HG02571 (cell line): ENCODE results near the gene ZNF664.

Source experiments
- ATAC-seq: cut with Tn5 transposase; IDR thresholded peaks from one replicate; pipeline ENCODE4 v1.9.1; 2021; ENCODE audit warnings: mild to moderate bottlenecking, moderate library complexity; ENCODE audit not compliant: unreplicated experiment

ZNF664 gene

DNA sequence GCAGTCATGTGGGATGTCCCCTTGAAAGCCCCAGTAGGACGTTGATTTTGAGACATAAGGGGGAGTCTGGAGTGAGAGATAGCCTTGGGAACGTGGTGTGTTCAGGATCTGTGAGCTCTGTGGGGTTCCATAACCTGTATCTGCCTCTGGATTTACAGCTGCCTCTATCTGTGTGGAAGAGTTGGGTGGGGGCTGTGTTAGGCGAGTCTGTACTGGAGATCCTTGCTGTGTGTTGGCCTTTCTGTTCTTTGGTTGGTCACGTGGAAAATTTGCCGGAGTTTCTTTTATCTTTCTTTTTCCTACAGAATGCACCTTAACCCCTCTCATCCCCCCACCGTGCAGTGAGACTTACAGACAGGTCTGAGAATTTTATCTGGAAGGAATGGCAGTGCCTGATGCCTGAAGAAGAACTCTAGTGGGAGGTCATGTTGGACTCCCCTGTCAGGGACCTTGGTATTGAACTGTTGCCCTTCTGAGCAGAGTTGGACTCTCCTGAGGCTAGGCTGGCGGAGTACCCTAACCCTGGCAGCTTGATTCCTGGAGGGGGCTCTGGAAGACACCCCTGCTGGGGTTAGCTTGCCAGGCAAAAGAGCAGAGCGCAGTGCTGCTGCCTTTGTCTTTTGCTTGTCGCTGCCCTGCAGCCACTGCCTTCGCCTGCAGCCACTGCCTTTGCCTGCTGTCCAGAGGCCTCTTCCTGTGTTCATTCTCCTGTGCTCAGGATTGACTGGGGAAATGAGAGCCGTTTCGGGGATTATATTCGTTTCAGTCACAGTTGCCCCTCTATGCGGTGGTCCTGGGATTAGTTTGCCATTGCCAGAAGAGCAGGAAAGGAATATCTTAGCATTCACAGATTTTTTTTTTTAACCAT, 34.1 kb downstream of the ZNF664 start:
- no peak for ATAC-seq

DNA sequence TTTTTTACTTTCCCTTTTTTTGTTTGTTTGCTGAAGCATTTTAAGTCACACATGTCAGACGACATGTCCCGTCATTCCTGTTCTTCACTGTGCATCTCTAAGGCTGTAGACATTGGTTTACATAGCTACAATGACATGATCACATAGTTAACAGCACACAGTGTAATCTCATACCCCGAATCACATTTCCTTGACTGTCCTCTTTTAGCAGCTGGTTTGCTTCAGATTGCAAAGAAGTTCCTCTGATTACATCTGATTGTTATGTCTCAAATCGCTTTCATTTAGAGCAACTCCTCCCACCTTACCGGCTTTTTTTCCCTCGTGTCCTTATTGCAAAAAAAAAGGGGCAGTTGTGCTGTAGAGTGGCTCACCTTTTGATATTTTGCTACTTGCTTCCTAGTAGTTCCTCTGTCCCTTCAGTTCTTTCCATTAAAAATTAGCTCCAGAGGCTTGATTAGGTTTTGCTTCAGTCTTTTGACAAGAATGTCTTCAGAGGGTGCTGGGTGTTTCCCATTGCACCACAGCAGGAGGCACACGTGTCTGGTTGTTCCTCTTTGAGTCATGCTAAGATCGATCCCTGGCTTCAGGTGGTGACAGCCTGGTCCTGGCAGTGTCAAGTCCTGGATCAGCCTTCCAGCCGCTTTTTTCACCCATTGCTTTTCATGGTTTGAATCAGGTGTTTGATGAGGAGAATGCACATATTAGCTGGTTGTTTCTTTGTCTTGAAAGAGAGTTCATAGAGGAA, 35.0 kb downstream of the ZNF664 start:
- no peak for ATAC-seq

DNA sequence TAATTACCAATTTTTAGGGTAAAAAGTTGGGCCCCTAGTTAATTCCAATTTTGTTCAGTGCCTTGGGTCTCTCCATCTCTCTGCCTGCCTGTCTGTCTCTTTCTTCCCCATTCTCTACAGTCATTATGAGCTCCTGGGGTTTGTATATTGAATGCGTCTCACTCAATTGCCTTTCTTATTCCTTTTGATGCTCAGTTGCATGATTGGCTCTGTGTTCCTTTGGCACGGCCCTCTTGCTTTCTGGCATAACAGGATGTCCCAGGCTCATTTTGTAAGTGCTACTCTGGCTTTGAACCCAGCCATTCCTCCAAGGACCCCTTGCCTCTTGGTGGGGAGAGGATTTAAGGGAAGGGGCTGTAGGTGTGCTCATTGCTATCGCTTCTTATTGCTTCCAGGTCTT, 35.6 kb downstream of the ZNF664 start:
- ATAC-seq = no peak

DNA sequence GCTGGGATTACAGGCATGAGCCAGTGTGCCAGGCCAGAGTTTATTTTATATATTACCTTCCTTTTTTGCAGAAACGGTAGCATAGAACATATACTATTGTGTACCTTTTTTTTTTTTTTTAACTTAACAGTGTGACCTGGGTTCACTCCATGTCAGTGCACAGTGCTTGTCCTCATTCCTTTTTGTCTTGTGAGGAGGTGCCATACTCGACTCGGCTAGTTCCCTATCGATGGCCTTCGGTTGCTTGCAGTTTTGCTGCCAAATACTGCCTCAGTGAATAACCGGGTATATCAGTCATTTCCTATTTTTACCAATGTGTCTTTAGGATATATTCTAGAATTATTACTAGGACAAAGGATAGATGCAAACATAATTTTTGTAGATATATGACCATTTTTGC, 36.8 kb downstream of the ZNF664 start:
- no peak for ATAC-seq

DNA sequence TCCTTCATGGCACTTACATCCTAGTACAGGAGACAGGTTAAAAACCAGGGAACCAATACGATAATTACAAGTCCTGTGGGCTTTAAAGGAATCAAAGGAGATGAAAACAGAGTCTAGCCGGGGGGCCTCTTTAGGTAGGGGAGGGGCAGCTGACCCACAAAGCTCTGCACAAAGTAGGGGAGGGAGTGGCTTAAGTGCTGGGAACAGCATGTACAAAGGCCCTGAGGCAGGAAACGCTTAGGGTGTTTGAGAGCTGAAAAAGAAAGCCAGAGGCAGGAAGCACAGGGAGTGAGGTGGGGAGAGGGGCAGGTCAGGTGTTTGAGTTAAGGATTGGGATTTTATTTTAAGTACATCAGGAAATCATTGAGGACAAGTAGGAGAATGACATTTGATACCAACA, 37.7 kb downstream of the ZNF664 start:
- ATAC-seq = no peak

DNA sequence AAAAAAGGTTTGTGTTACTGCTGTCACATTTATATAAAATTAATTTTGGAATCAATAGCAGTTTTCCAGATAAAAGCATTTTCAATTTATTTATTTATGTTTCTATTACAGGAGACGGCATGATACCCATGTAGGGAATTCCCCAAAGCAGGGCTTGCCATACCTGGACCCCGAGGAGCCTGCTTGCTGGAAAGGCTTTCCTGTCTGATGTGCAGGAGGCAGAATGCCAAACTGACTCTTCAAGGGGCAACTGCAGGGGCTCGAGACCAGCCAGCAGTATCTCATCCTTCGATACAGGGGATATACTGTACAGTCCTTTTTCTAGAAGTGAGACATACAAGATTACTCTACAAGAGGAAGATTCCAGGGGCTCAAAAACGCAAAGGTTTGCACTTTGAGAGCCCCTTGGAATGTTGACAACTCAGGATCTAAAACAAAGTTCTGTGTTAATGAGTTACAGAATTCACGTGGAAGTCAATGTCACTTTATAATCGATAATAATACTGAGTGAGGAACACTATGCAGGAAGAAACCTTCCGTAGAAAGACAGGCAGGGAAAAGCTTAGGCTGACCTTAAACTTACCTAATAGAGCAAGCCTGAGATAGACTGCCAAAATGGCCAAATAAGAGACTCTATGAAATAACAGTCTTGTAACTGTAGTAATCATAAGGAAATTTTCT, 38.6 kb downstream of the ZNF664 start:
- no peak for ATAC-seq

DNA sequence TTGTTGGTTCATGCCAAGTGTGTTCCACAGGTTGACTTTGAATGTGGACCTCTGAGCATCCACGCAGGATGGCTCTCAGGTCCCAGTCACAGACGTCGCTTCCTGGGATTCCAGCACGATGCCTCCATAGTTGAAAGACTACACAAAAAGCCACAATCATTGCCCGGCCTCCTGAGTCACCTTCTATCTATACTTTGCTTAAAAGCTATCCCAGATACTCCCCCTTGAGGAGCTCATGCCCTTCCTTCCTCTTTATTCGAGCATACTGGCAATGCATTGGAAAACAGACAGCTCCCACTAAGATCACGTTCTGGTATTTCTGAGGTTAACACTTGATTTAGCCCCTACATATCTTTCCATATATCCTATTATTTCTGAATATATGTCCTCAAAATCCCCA, 40.1 kb downstream of the ZNF664 start:
- no peak for ATAC-seq

DNA sequence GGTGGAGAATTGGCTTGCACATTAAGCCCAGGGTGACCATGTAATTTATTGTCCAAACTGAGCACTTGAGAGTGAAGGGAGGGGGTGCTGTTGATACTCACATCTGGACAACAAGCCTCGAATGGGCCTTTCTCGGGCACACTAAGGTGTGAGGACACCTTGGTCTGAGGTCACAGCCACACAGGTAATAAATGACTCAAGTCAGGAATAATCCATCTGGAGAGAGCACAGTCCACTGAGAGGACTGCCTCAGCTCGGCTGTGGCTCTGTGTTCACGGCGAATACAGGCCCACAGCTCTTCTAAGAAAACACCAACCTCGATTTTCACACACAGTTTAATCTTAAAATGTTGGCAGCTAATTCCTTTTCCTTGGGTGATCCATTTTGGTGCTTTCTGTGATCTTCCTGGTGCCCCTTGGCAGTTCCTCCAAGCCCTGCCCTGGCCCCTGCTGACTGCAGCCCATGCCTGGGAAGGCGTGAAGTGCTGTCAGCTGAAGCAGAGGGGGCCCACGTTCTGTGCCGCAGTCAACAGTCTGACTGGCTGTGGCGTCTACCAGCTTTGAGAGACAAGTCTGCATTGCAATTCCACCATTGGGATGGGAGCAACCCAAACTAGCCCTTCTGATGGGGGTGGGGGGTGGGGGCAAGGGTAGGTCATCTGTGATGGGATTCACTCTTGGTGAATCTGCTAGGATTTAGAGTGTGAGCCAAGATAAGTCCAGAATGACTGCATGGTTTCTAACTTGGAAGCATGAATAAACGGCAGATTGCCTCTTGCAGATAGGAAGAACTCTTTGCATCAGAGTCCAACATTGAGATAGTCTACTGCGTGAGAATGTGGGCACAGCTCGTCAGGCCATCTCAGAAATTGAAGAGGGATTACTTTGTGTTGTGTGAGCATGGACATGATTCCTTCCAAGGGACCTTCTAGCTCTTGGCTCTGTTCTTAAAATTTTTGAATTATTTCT, 42.8 kb downstream of the ZNF664 start:
- ATAC-seq = no peak

DNA sequence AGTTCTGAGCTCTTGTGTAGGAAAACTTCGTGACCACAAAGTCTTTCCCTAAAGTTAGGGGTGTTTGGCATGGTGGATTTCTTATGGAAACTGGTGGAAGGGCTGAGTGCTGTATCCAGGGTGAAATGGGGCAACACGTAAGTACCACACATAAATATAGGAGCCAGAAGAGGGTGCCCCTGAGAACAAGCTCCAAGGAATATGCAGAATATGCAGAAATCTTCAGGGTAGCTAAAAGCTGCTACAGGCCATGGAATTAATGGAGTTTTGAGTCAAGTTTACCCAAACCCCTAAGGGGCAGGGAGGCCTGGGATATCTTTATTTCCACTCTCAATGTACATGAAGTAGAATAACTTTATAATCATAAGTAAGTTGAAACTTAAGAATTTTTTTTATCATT, 44.0 kb downstream of the ZNF664 start:
- no peak for ATAC-seq

DNA sequence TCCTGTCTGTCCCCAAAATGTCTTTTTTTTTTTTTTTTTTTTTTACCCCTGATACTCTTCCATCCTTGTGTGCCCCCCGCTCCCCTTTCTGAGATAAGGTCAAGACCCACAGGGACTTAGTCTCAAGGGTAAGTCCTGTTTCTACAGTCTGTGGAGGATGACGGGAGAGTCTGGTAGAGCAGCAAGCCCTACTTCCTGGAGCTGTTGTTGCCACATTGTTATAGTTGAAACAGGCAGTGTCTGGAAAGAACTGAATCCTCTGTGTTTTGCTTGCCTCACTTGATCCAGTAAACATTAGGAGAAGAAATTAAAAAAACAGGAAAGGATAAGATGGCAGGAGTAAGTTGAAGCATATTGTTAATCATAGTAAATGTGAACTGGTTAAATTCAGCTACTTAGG, 45.5 kb downstream of the ZNF664 start:
- ATAC-seq = no peak

DNA sequence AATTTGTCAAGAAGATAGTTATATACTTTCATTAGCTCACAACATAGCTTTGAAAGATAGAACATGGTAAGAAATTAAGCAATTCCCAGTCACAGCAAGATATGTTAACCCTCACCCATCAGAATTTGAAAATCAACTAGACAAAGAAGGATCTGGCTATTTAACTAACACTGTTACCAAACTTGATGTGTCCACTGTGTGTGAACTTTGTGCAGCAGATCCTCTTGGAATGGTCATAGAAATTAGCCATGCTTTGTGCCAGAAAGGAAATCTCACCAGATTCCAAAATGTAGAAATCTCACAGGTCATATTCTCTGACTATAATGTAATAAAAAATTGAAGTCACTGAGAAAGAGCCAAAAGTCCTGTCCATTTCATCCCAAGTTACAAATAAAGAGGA, 46.1 kb downstream of the ZNF664 start:
- ATAC-seq = no peak

DNA sequence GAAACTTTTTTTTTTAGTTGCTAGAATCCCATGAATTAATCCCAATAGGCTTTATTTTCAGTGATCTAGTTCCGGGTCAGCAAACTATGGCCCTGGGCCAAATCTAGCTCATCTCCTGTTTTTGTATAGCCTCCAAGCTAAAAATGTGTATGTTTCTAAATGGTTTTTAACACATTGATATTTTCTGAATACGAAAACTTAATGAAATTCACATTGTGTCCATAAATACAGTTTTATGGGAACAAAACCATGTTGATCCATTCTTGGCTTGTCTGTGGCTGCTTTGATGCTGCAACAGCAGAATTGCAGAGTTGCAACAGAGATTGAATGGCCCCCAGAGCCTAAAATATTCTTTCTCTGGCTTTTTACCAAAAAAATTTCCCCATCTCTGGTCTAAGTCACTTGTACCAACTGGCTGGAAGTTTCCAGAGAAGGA, 47.5 kb downstream of the ZNF664 start:
- ATAC-seq = no peak

DNA sequence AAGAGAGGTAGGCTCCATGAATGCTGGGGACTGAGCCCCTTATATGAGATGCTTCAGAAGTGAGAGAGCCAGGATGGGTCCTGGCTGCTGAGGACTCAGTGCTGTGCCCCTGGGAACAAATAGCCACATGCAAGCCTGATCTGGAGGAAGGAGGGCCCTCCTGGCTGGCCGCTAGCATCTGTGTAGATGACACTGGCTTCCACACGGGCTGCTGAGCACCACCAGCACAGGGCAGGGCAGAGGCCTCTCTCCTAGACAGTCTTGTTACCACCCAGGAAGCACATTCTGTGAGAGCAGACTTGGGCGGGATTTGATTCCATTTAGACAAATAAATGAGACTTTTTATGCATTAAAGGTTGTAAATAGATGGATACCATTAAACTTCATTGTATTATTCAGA, 48.0 kb downstream of the ZNF664 start:
- no peak for ATAC-seq

DNA sequence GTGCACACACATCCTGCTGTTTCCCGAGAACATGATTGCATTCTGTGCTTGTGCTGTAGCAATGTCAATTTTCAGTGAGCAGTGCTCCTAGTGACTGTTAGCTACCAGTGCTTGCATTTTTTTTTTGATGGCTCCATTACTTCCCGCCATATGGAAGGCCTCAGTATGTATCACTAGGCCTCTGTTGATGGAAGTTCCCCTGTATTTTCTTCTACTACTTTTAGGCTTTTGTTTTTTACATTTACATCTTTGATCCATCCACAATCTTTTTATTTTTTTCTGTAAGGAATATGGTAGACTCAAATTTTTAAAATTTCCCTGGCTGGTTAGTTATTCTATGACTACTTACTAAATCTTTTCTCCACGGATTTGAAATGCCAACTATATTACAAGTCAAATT, 49.1 kb downstream of the ZNF664 start:
- ATAC-seq = no peak

DNA sequence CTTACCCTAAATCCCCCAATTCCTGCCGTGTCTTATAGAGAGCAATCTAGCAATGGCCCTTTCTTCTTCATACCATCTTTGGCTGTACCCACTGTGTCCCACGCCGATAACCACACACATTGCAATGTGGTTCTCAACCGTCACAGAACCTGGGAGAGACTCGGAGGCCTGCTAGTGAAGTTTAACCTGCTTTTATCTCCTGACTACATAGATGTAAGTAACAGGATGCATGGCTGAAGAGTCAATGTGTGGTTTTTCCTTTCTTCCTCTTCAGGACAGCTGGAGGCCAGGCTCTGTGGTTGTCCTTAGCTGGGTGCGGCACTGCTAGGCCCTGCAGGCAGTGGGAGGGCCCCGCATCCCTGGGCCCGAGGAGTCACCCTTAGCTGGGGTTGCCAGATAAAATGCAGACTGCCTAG, 51.3 kb downstream of the ZNF664 start:
- ATAC-seq = no peak

DNA sequence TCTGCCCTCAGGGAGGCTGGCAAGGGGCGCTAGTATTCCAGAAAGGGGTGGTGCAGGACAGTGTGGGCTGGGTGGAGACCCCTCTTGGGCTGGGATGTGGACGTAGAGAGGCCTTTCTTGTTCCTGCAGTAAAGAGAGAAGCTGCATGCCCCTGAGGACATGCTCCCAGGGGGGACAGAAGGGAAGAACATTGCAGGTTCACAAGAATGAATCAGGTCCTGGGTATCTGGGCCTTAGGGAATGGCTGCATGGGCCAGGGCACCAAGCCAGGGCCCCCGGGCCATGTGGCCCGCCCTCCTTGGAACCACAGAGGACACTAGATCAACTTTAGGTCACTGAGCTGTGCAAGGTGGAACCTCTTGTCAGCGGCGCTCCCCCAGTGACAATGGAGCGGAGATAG, 51.8 kb downstream of the ZNF664 start:
- no peak for ATAC-seq

DNA sequence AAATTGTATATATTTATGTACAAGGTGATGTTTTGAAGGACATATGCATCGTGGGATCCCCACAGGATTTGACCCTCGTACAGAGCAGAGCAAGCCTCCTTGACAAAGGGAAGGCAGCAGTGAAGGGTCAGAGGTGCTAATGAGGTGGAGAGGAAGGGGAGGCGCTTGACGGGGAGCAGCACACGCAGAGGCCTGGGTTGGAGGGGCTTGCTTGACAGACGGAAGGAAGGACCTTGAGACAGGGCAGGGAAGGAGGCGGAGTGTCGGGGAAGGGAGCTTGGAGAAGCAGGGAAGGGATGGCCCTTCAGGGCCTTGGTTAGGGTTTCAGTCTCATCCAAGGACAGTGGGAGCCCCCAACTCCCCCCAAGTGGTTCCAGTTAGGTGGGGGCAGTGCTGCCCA, 52.6 kb downstream of the ZNF664 start:
- no peak for ATAC-seq

DNA sequence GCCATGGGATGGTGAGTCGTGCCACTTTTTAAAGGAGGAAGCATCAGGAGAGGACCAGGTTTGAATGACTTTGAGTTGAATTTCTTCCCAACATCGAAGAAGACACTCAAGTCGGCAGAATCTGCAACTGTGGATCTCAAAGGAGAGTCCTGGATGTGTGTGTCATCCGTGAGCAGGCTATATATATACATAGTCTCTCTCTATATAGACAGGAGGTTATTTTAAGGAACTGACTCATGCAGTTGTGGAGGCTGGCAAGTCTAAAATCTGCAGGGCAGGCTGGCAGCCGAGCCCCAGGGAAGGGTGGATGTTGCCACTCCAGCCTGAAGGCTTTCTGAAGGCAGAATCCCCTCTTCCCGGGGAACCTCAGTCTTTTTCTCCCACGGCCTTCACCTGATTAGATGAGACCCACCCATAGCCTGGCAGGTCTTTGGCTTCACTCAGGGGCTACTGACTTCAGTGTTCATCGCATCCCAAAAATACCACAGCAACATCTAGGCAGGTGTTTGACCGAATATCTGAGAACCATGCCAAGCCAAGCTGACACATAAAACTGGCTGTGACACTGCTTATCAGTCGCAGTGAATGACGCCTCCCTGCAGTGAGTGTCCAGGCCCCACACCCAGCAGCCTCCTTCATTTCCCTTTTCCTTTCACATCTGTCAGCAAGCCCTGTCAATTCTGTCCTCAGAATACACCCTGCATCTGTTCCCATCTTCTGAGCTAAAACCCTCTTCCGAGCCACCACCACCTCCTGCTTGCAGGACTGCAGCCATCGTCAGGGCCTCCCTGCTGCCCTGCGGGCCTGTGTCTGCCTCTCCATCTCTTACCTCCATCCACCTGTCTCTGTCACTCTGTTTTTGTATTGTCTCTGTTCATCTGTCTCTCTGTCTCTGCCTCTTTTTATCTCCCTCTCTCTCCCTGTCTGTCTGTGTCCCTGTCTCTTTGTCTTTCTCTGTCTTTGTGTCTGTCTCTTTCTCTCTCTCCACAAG, 54.0 kb downstream of the ZNF664 start:
- no peak for ATAC-seq

DNA sequence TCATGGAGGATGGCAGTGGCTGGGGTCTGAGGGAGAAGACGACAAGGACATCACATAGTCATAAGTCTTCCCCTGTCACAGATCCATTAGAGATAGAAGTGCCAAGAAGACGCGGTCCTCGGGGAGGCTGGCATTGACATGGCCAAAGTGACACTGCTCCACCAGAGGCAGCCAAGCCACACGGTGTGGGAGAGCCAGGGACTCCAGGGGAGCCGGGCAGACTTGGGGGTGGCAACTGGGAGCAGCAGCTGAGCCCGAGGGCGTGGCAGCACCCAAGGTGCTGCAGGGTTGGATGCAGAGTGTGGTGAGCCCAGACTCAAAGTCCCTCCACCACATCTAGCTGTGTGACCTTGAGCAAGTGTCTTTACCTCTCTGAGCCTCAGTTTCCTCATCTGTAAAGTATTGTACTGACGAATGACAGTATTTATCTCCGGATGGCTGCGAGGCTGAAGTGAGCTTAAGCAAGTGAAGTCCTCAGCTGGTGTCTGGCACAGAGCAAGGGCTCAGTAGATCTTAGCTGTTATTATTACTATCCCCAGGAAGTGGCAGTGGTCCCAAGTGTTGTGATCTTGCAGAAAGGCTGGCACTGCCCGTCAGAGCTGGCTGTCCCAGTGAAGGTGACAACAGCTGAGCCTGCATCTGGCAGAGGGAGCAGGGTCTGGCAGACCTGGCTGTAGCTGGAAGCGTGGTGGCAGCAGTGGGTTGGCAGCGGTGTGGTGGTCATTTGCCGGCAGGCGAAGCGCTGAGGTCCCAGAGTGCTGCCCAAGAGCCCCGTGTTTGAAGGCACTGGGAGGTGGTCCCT, 54.9 kb downstream of the ZNF664 start:
- no peak for ATAC-seq
